ENCODE data around the gene CHST6. TPM values are rescaled to one million over a fixed set of nuclear protein-coding genes. Genes with fewer than 3 reads are reported as not detected.

CHST6 gene
- total RNA-seq, 1 experiment from 2014 or later = 0.91 TPM

- no peak for DNase-seq
- no peak overlapping the region for H2AFZ ChIP-seq (ENCODE audit: low read length)
- BruUV-seq (replicated peaks) = no TSS peak
- ATAC-seq = no peak
- peaks cover 65% of the 10 kb centered on the region for H3K79me2 ChIP-seq (ENCODE audit: low read length)
- H3K9me2 ChIP-seq (replicated peaks; ENCODE audit: low read length) = no peaks in the 10 kb centered on the region
- H3K27me3 ChIP-seq (ENCODE audit: low read length) = no peaks in the 10 kb centered on the region
- no peaks in the 10 kb centered on the region for H3K9me3 ChIP-seq (ENCODE audit: low read length)
- peak overlapping the region; percentile 89 for H3K4me3 ChIP-seq (ENCODE audit: low read length)
- no peak for TF ChIP-seq CTCF (conservative IDR thresholded peaks at IDR 0.05; ENCODE audit: low read depth, low read length)
- TF ChIP-seq EZH2phosphoT487 (IDR thresholded peaks at IDR 0.05; ENCODE audit: borderline replicate concordance, low read length) = no peak
- TF ChIP-seq EZH2 (IDR thresholded peaks at IDR 0.05; ENCODE audit: low read length, unreplicated experiment) = no peak
- H3K36me3 ChIP-seq (ENCODE audit: low read depth, low read length) = no peaks in the 10 kb centered on the region; the same call in 1 of the 2 replicates
- ChIA-PET POLR2A (ENCODE audit: unreplicated experiment) (no interaction called here), CTCF (no interaction called here)
- peaks cover 17% of the 10 kb centered on the region; the same call in 1 of the 2 replicates for H3K4me1 ChIP-seq (ENCODE audit: insufficient read depth, low read length)
- no peak overlapping the region for H3K27ac ChIP-seq (ENCODE audit: low read length)
- intact Hi-C loops (cut with micrococcal nuclease) = loop anchor here (5.0 kb wide), 1 partner anchor 159 kb away; the partner anchor contains the start of gene ADAT1
- peaks cover 13% of the 10 kb centered on the region for H4K20me1 ChIP-seq (ENCODE audit: low read length)
- peak overlapping the region; percentile 79 for H3K4me2 ChIP-seq (ENCODE audit: low read length)
- peak overlapping the region; percentile 89; the same call in 1 of the 2 replicates for H3K9ac ChIP-seq (ENCODE audit: low read length)
- no peaks in the 10 kb centered on the region for H3F3A ChIP-seq (ENCODE audit: low read length, unreplicated experiment)
Observed at GRCh38 chr16:75462806-75463205, 32.4 kb downstream of the CHST6 start.

GRCh38 chr16:75461575-75461974 lies 33.7 kb downstream of the CHST6 start:
- Histone ChIP-seq H3K4me2 (ENCODE audit: low read length) (peak overlapping the region; percentile 79; the same call in 1 of the 2 replicates), H2AFZ (ENCODE audit: low read length) (no peak overlapping the region), H3K27me3 (ENCODE audit: low read length) (no peaks in the 10 kb centered on the region), H3K4me1 (ENCODE audit: insufficient read depth, low read length) (peaks cover 17% of the 10 kb centered on the region; the same call in 1 of the 2 replicates), H3K79me2 (ENCODE audit: low read length) (peaks cover 77% of the 10 kb centered on the region), H3K9me2 (replicated peaks; ENCODE audit: low read length) (no peaks in the 10 kb centered on the region), H3K9ac (ENCODE audit: low read length) (no peak overlapping the region), H3K9me3 (ENCODE audit: low read length) (no peaks in the 10 kb centered on the region), H3K4me3 (ENCODE audit: low read length) (no peak overlapping the region), H4K20me1 (ENCODE audit: low read length) (peaks cover 13% of the 10 kb centered on the region), H3K36me3 (ENCODE audit: low read depth, low read length) (no peaks in the 10 kb centered on the region; the same call in 1 of the 2 replicates), H3F3A (ENCODE audit: low read length, unreplicated experiment) (no peaks in the 10 kb centered on the region), H3K27ac (ENCODE audit: low read length) (no peak overlapping the region)
- intact Hi-C loops (cut with micrococcal nuclease) = loop anchor here (5.0 kb wide), 1 partner anchor 161 kb away; the partner anchor contains the start of gene ADAT1
- TF ChIP-seq EZH2 (IDR thresholded peaks at IDR 0.05; ENCODE audit: low read length, unreplicated experiment) = no peak
- no peak for TF ChIP-seq EZH2phosphoT487 (IDR thresholded peaks at IDR 0.05; ENCODE audit: borderline replicate concordance, low read length)
- TF ChIP-seq CTCF (conservative IDR thresholded peaks at IDR 0.05; ENCODE audit: low read depth, low read length) = no peak
- CTCF ChIA-PET = no interaction called here
- ATAC-seq (no peak), DNase-seq (no peak)
- POLR2A ChIA-PET (ENCODE audit: unreplicated experiment) = no interaction called here
- BruUV-seq (replicated peaks) = no TSS peak

GRCh38 chr16:75460446-75460845 lies 34.8 kb downstream of the CHST6 start:
- ChIA-PET POLR2A (ENCODE audit: unreplicated experiment) (no interaction called here), CTCF (no interaction called here)
- no peaks in the 10 kb centered on the region for H3K9me3 ChIP-seq (ENCODE audit: low read length)
- H2AFZ ChIP-seq (ENCODE audit: low read length) = no peak overlapping the region
- H3K36me3 ChIP-seq (ENCODE audit: low read depth, low read length) = no peaks in the 10 kb centered on the region; the same call in 1 of the 2 replicates
- H3K9ac ChIP-seq (ENCODE audit: low read length) = no peak overlapping the region
- no peak overlapping the region for H3K4me3 ChIP-seq (ENCODE audit: low read length)
- peaks cover 13% of the 10 kb centered on the region for H4K20me1 ChIP-seq (ENCODE audit: low read length)
- ATAC-seq = no peak
- TF ChIP-seq EZH2phosphoT487 (IDR thresholded peaks at IDR 0.05; ENCODE audit: borderline replicate concordance, low read length) (no peak), EZH2 (IDR thresholded peaks at IDR 0.05; ENCODE audit: low read length, unreplicated experiment) (no peak), CTCF (conservative IDR thresholded peaks at IDR 0.05; ENCODE audit: low read depth, low read length) (no peak)
- no peak overlapping the region for H3K27ac ChIP-seq (ENCODE audit: low read length)
- no peaks in the 10 kb centered on the region for H3F3A ChIP-seq (ENCODE audit: low read length, unreplicated experiment)
- H3K9me2 ChIP-seq (replicated peaks; ENCODE audit: low read length) = no peaks in the 10 kb centered on the region
- H3K27me3 ChIP-seq (ENCODE audit: low read length) = no peaks in the 10 kb centered on the region
- peaks cover 87% of the 10 kb centered on the region for H3K79me2 ChIP-seq (ENCODE audit: low read length)
- no TSS peak for BruUV-seq (replicated peaks)
- peaks cover 17% of the 10 kb centered on the region; the same call in 1 of the 2 replicates for H3K4me1 ChIP-seq (ENCODE audit: insufficient read depth, low read length)
- DNase-seq = no peak
- intact Hi-C loops (cut with micrococcal nuclease) = loop anchor here (5.0 kb wide), 1 partner anchor 162 kb away; the partner anchor contains the start of gene ADAT1
- no peak overlapping the region for H3K4me2 ChIP-seq (ENCODE audit: low read length)
